Hepatocyte (in vitro differentiated cells): ENCODE measurements around the gene IFNL1. TPM values are rescaled to one million over a fixed set of nuclear protein-coding genes. Genes with fewer than 3 reads are reported as not detected.

Source experiments
- DNase-seq: peaks from one replicate; pipeline ENCODE4 v3.0.0-alpha.2; 2016; ENCODE audit warnings: low spot score
- H2AFZ ChIP-seq: fragments of 200-600 bp; sonication (generic); 2 replicates; pipeline ENCODE4 v1.6.0; 2016; ENCODE audit warnings: antibody characterized with exemption, mild to moderate bottlenecking
- H3K27ac ChIP-seq: fragments of 200-600 bp; sonication (generic); 2 replicates; pipeline ENCODE4 v1.5.1; 2016; ENCODE audit warnings: mild to moderate bottlenecking
- H3K27me3 ChIP-seq: fragments of 200-600 bp; sonication (generic); 2 replicates; pipeline ENCODE4 v1.6.1; 2016
- H3K36me3 ChIP-seq: fragments of 200-600 bp; sonication (generic); replicated peaks from 2 replicates; pipeline ENCODE4 v1.5.1; 2016; ENCODE audit warnings: low read depth; ENCODE audit not compliant: insufficient read depth
- H3K4me1 ChIP-seq: fragments of 200-600 bp; sonication (generic); 2 replicates; pipeline ENCODE4 v1.5.1; 2016; ENCODE audit warnings: mild to moderate bottlenecking, moderate library complexity; ENCODE audit not compliant: insufficient read depth
- H3K4me2 ChIP-seq: fragments of 200-600 bp; sonication (generic); 2 replicates; pipeline ENCODE4 v1.6.0; 2016
- H3K4me3 ChIP-seq: fragments of 200-600 bp; sonication (generic); 2 replicates; pipeline ENCODE4 v1.5.1; 2016; ENCODE audit warnings: mild to moderate bottlenecking
- H3K79me2 ChIP-seq: fragments of 200-600 bp; sonication (generic); 2 replicates; pipeline ENCODE4 v1.6.0; 2017; ENCODE audit warnings: mild to moderate bottlenecking
- H3K9me2 ChIP-seq: fragments of 200-600 bp; sonication (generic); replicated peaks from 2 replicates; pipeline ENCODE4 v1.6.0; 2017; ENCODE audit warnings: mild to moderate bottlenecking; ENCODE audit not compliant: insufficient read depth
- H3K9me3 ChIP-seq: fragments of 200-600 bp; sonication (generic); 2 replicates; pipeline ENCODE4 v1.5.1; 2016; ENCODE audit warnings: low read depth, mild to moderate bottlenecking
- H4K20me1 ChIP-seq: fragments of 200-600 bp; sonication (generic); 2 replicates; pipeline ENCODE4 v1.6.0; 2016; ENCODE audit warnings: mild to moderate bottlenecking; ENCODE audit not compliant: insufficient read depth, poor library complexity, severe bottlenecking
- EZH2 ChIP-seq: fragments of 200-600 bp; sonication (generic); IDR thresholded peaks from 2 replicates; pipeline ENCODE4 v1.6.1; 2016; ENCODE audit warnings: antibody characterized with exemption, mild to moderate bottlenecking, borderline replicate concordance
- EZH2phosphoT487 ChIP-seq: fragments of 200-600 bp; sonication (generic); IDR thresholded peaks from one replicate; pipeline ENCODE4 v1.6.1; 2018; ENCODE audit warnings: antibody characterized with exemption, mild to moderate bottlenecking, low read depth, moderate library complexity; ENCODE audit not compliant: unreplicated experiment, severe bottlenecking
- WGBS: methylation state at CpG from one replicate; pipeline ENCODE4 v1.1.6; 2016; ENCODE audit warnings: low lambda C conversion rate; ENCODE audit errors: missing lambda C conversion rate; 5-methylcytosine and 5-hydroxymethylcytosine counted together
- polyA plus RNA-seq: library from polyadenylated mRNA; unstranded; fragments of >200 nt; fragmentation: Nextera tagmentation; extraction: Ambion mirVana; gene quantifications from 2 replicates; pipeline ENCODE4 v1.2.1, GENCODE V29; 2016
- total RNA-seq: library from RNA; depleted of rRNA; stranded (reverse); fragments of >200 nt; gene quantifications from 2 replicates; pipeline ENCODE4 v1.2.3, GENCODE V29; 2014
- TF ChIP-seq, protein P1 (sequence below): fragments of 200-600 bp; sonication (generic); IDR thresholded peaks from 2 replicates; pipeline ENCODE4 v1.5.1; 2016; ENCODE audit warnings: antibody characterized with exemption, mild to moderate bottlenecking; ENCODE audit not compliant: poor library complexity

The IFNL1 gene
- total and polyA plus RNA-seq, 2 experiments from 2014 or later: not detected

DNA sequence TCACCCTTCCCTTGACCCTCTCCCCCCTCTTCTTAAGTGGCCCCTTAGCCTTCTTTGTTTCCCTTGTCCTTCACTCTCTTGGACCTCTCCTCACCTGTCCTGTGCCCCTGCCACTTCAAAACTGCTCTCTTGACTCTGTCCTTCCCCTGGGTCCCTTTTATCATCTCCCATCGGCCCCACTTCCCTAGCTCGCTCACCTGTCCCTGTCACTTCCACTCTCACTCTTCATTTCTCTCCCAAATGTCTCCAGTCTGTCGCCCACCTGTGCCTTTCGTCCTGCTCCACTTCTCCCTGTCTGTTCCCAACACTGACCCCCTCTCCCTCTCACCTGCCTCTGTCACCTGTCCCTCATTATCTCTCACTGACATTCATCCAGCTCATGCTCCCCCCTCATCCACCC, 699 bp downstream of the IFNL1 start:
- no peaks in the 10 kb centered on the region for H3K4me1 ChIP-seq
- 96% methylated on average over 4 of the region's 4 CpGs for whole genome bisulfite sequencing
- H3K4me3 ChIP-seq: no peak overlapping the region
- no peaks in the 10 kb centered on the region for H3K9me3 ChIP-seq
- no peak overlapping the region for H3K4me2 ChIP-seq
- DNase-seq: no peak
- H2AFZ ChIP-seq: no peak overlapping the region
- TF ChIP-seq EZH2phosphoT487 (no peak), EZH2 (no peak)
- TF ChIP-seq, protein P1, sequence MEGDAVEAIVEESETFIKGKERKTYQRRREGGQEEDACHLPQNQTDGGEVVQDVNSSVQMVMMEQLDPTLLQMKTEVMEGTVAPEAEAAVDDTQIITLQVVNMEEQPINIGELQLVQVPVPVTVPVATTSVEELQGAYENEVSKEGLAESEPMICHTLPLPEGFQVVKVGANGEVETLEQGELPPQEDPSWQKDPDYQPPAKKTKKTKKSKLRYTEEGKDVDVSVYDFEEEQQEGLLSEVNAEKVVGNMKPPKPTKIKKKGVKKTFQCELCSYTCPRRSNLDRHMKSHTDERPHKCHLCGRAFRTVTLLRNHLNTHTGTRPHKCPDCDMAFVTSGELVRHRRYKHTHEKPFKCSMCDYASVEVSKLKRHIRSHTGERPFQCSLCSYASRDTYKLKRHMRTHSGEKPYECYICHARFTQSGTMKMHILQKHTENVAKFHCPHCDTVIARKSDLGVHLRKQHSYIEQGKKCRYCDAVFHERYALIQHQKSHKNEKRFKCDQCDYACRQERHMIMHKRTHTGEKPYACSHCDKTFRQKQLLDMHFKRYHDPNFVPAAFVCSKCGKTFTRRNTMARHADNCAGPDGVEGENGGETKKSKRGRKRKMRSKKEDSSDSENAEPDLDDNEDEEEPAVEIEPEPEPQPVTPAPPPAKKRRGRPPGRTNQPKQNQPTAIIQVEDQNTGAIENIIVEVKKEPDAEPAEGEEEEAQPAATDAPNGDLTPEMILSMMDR: no peak
- no peaks in the 10 kb centered on the region for H3K79me2 ChIP-seq
- H3K9me2 ChIP-seq: no peaks in the 10 kb centered on the region
- H3K36me3 ChIP-seq: no peaks in the 10 kb centered on the region
- H4K20me1 ChIP-seq: no peaks in the 10 kb centered on the region
- no peaks in the 10 kb centered on the region for H3K27me3 ChIP-seq
- no peak overlapping the region for H3K27ac ChIP-seq

DNA sequence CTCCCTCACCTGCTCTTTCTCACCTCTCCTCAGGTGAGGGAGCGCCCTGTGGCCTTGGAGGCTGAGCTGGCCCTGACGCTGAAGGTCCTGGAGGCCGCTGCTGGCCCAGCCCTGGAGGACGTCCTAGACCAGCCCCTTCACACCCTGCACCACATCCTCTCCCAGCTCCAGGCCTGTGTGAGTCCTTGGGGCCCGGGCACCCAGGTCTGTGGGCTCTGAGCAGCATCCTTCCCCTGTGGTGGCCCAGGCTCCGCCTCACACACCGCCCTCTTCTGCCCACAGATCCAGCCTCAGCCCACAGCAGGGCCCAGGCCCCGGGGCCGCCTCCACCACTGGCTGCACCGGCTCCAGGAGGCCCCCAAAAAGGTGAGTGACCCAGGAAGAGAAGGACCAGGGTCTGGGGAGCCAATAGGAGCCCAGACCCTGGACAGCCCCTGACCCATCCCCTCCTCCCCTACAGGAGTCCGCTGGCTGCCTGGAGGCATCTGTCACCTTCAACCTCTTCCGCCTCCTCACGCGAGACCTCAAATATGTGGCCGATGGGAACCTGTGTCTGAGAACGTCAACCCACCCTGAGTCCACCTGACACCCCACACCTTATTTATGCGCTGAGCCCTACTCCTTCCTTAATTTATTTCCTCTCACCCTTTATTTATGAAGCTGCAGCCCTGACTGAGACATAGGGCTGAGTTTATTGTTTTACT, 1.9 kb downstream of the IFNL1 start:
- Histone ChIP-seq H3K4me3 (no peak overlapping the region), H3K4me2 (no peak overlapping the region), H3K9me2 (no peaks in the 10 kb centered on the region), H3K27me3 (no peaks in the 10 kb centered on the region), H3K79me2 (no peaks in the 10 kb centered on the region), H3K4me1 (no peaks in the 10 kb centered on the region), H3K27ac (no peak overlapping the region), H4K20me1 (no peaks in the 10 kb centered on the region), H3K9me3 (no peaks in the 10 kb centered on the region), H2AFZ (no peak overlapping the region), H3K36me3 (no peaks in the 10 kb centered on the region)
- TF ChIP-seq EZH2: no peak
- DNase-seq: no peak
- 77% methylated on average over 16 of the region's 17 CpGs for WGBS

DNA sequence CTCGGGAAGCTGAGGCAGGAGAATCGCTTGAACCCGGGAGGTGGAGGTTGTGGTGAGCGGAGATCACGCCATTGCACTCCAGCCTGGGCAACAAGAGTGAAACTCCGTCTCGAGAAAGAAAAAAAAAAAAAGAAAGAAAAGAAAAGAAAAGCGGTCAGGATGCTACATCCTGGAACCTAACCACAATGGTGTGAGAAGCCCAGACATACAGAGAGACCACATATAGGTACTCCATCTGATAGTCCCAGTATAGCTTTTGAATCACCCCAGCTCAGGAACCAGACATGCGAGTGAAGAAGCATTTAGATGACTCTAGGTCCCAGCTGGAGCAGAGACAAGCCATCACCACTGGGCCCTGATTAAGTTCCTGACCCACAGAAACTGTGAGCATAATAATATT, 3.2 kb downstream of the IFNL1 start:
- Histone ChIP-seq H3K4me3 (no peak overlapping the region), H4K20me1 (no peaks in the 10 kb centered on the region), H2AFZ (no peak overlapping the region), H3K4me2 (no peak overlapping the region), H3K9me2 (no peaks in the 10 kb centered on the region), H3K79me2 (no peaks in the 10 kb centered on the region), H3K27ac (no peak overlapping the region), H3K27me3 (no peaks in the 10 kb centered on the region), H3K9me3 (no peaks in the 10 kb centered on the region), H3K36me3 (no peaks in the 10 kb centered on the region), H3K4me1 (peaks cover 9% of the 10 kb centered on the region)
- WGBS: 93% methylated on average over 9 of the region's 9 CpGs
- no peak for TF ChIP-seq EZH2
- TF ChIP-seq EZH2phosphoT487: no peak
- TF ChIP-seq, protein P1: no peak
- no peak for DNase-seq

DNA sequence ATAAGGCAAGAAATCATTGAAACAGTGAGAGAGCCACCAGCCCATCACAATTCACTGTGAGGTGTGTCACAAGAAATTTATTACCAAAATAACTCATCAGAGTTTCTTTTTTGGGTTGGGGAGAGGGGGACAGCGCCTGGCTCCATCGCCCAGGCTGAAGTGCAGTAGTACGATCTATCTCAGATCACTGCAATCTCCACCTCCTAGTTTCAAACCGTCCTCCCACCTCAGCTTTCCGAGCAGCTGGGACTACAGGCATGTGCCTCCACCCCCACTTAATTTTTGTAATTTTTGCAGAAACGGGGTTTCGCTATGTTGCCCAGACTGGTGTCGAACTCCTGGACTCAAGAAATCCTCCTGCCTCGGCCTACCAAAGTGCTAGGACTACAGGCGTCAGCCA, 3.6 kb downstream of the IFNL1 start:
- WGBS: 93% methylated on average over 10 of the region's 10 CpGs
- no peak overlapping the region for H3K27ac ChIP-seq
- no peak overlapping the region for H2AFZ ChIP-seq
- DNase-seq: no peak
- no peaks in the 10 kb centered on the region for H3K36me3 ChIP-seq
- no peak overlapping the region for H3K4me2 ChIP-seq
- H3K27me3 ChIP-seq: no peaks in the 10 kb centered on the region
- peaks cover 14% of the 10 kb centered on the region for H3K4me1 ChIP-seq
- H4K20me1 ChIP-seq: no peaks in the 10 kb centered on the region
- H3K79me2 ChIP-seq: no peaks in the 10 kb centered on the region
- TF ChIP-seq EZH2: no peak
- TF ChIP-seq, protein P1: no peak
- no peak for TF ChIP-seq EZH2phosphoT487
- H3K9me2 ChIP-seq: no peaks in the 10 kb centered on the region
- H3K4me3 ChIP-seq: no peak overlapping the region
- H3K9me3 ChIP-seq: no peaks in the 10 kb centered on the region
